DND-41 (cell line): ENCODE results near the gene USP19.

Experiments
- ATAC-seq: fragments of 200-7000 bp; cut with Tn5 transposase; 3 replicates; pipeline ENCODE4 v1.9.1; 2021; ENCODE audit warnings: low read depth; ENCODE audit not compliant: insufficient read depth
- DNase-seq: peaks from one replicate; pipeline ENCODE4 v3.0.0-alpha.2; 2020
- H2AFZ ChIP-seq: 2 replicates; pipeline ENCODE4 v1.6.0; 2012; ENCODE audit warnings: low read depth, low read length
- H3K27ac ChIP-seq: 2 replicates; pipeline ENCODE4 v1.5.1; 2012; ENCODE audit warnings: low read length, inconsistent platforms
- H3K27me3 ChIP-seq: fragments of 200-600 bp; sonication (generic); 2 replicates; pipeline ENCODE4 v1.6.0; 2012; ENCODE audit warnings: low read length, mild to moderate bottlenecking, inconsistent platforms; ENCODE audit not compliant: insufficient read depth, poor library complexity
- H3K36me3 ChIP-seq: 2 replicates; pipeline ENCODE4 v1.5.1; 2012; ENCODE audit warnings: low read length, inconsistent platforms; ENCODE audit not compliant: insufficient read depth
- H3K4me1 ChIP-seq: 2 replicates; pipeline ENCODE4 v1.5.1; 2012; ENCODE audit warnings: mild to moderate bottlenecking, low read length; ENCODE audit not compliant: insufficient read depth
- H3K4me2 ChIP-seq: 2 replicates; pipeline ENCODE4 v1.6.0; 2012; ENCODE audit warnings: mild to moderate bottlenecking, moderate library complexity, low read length, inconsistent platforms; ENCODE audit not compliant: insufficient read depth
- H3K4me3 ChIP-seq, 2 experiments: fragments of 200-600 bp in 1 of 2; shearing (Covaris generic) in 1 of 2; 2 replicates each; pipeline ENCODE4 v1.5.1; 2012 to 2016; ENCODE audit warnings: inconsistent platforms in 2 of 2, low read length in 2 of 2, mild to moderate bottlenecking in 2 of 2, low read depth in 1 of 2, moderate library complexity in 1 of 2
- H3K79me2 ChIP-seq: 2 replicates; pipeline ENCODE4 v1.6.0; 2012; ENCODE audit warnings: low read length, inconsistent platforms; ENCODE audit not compliant: insufficient read depth
- H3K9ac ChIP-seq: 2 replicates; pipeline ENCODE4 v1.6.0; 2012; ENCODE audit warnings: low read depth, mild to moderate bottlenecking, inconsistent platforms, low read length, moderate library complexity
- H3K9me3 ChIP-seq: 2 replicates; pipeline ENCODE4 v1.5.1; 2012; ENCODE audit warnings: low read length, moderate library complexity, mild to moderate bottlenecking, inconsistent platforms; ENCODE audit not compliant: insufficient read depth, severe bottlenecking
- H4K20me1 ChIP-seq: 2 replicates; pipeline ENCODE4 v1.6.0; 2012; ENCODE audit warnings: low read length; ENCODE audit not compliant: insufficient read depth
- CTCF ChIP-seq: IDR thresholded peaks from 2 replicates; pipeline ENCODE4 v1.5.1; 2012; ENCODE audit warnings: borderline replicate concordance, low read length, moderate library complexity, mild to moderate bottlenecking; ENCODE audit not compliant: poor library complexity, severe bottlenecking; ENCODE audit errors: extremely low read depth
- EZH2 ChIP-seq: IDR thresholded peaks from 3 replicates; pipeline ENCODE4 v1.6.1; 2012; ENCODE audit warnings: borderline replicate concordance, low read depth, mild to moderate bottlenecking, moderate library complexity, low read length, inconsistent platforms; ENCODE audit not compliant: severe bottlenecking

Gene USP19

GRCh38 chr3:49122886-49123545 lies 2.4 kb upstream of the USP19 start:
- H3K27me3 ChIP-seq = no peaks in the 10 kb centered on the region
- no peak overlapping the region for H3K27ac ChIP-seq
- no peak overlapping the region for H3K4me2 ChIP-seq
- H2AFZ ChIP-seq = no peak overlapping the region
- H3K79me2 ChIP-seq = peaks cover 19% of the 10 kb centered on the region
- ATAC-seq = no peak
- H3K9ac ChIP-seq = no peak overlapping the region
- H3K4me3 ChIP-seq = no peak overlapping the region
- DNase-seq = no peak
- no peak for TF ChIP-seq CTCF
- TF ChIP-seq EZH2 = no peak
- H4K20me1 ChIP-seq = peaks cover 6% of the 10 kb centered on the region; the same call in 1 of the 2 replicates
- no peaks in the 10 kb centered on the region for H3K9me3 ChIP-seq
- peaks cover 23% of the 10 kb centered on the region for H3K4me1 ChIP-seq
- H3K36me3 ChIP-seq = peaks cover 25% of the 10 kb centered on the region

- TF ChIP-seq EZH2 (no peak), CTCF (no peak)
- Histone ChIP-seq H3K36me3 (peaks cover 31% of the 10 kb centered on the region), H3K4me3 (no peak overlapping the region), H3K27ac (no peak overlapping the region), H3K4me2 (no peak overlapping the region), H2AFZ (no peak overlapping the region), H3K9ac (no peak overlapping the region), H3K79me2 (peaks cover 19% of the 10 kb centered on the region), H3K4me1 (peaks cover 23% of the 10 kb centered on the region), H3K9me3 (no peaks in the 10 kb centered on the region), H4K20me1 (peaks cover 6% of the 10 kb centered on the region; the same call in 1 of the 2 replicates), H3K27me3 (no peaks in the 10 kb centered on the region)
- DNase-seq (no peak), ATAC-seq (no peak)
These were observed 1.8 kb upstream of the USP19 start for GRCh38 chr3:49122451-49122850.

- peaks cover 23% of the 10 kb centered on the region for H3K4me1 ChIP-seq
- TF ChIP-seq CTCF (no peak), EZH2 (no peak)
- peaks cover 19% of the 10 kb centered on the region for H3K79me2 ChIP-seq
- peaks cover 6% of the 10 kb centered on the region; the same call in 1 of the 2 replicates for H4K20me1 ChIP-seq
- H2AFZ ChIP-seq = no peak overlapping the region
- H3K9me3 ChIP-seq = no peaks in the 10 kb centered on the region
- no peak for ATAC-seq
- no peaks in the 10 kb centered on the region for H3K27me3 ChIP-seq
- peaks cover 35% of the 10 kb centered on the region for H3K36me3 ChIP-seq
- H3K4me2 ChIP-seq = no peak overlapping the region
- no peak overlapping the region for H3K27ac ChIP-seq
- no peak for DNase-seq
- H3K4me3 ChIP-seq = no peak overlapping the region
- no peak overlapping the region for H3K9ac ChIP-seq
These were observed 1.4 kb upstream of the USP19 start for GRCh38 chr3:49122022-49122421.
